Endothelial cell of umbilical vein (primary cell): Measurements from ENCODE around the gene ZER1.

Experiments used
- CTCF ChIP-seq, 2 donors: IDR thresholded peaks; 1 replicate in 1 of 2; 2 replicates in 1 of 2; pipeline ENCODE4 v1.5.1; 2011; ENCODE audit warnings: low read length in 2 of 2, mild to moderate bottlenecking in 2 of 2, moderate library complexity in 2 of 2, control low read depth in 1 of 2, inconsistent platforms in 1 of 2, low read depth in 1 of 2; ENCODE audit not compliant: insufficient read depth in 1 of 2; ENCODE audit errors: extremely low read depth in 1 of 2
- EZH2 ChIP-seq: IDR thresholded peaks from 2 replicates; pipeline ENCODE4 v1.6.1; 2012; ENCODE audit warnings: borderline replicate concordance, low read depth, mild to moderate bottlenecking, moderate library complexity, low read length, inconsistent platforms; ENCODE audit not compliant: severe bottlenecking
- JUN ChIP-seq: IDR thresholded peaks from 2 replicates; pipeline ENCODE4 v1.6.1; 2011; ENCODE audit warnings: borderline replicate concordance, low read depth; ENCODE audit not compliant: insufficient read length, insufficient read depth
- POLR2A ChIP-seq: IDR thresholded peaks from 2 replicates; pipeline ENCODE4 v1.6.1; 2012; ENCODE audit warnings: low read depth, mild to moderate bottlenecking, control low read depth, low read length
- POLR2AphosphoS5 ChIP-seq: IDR thresholded peaks from 2 replicates; pipeline ENCODE4 v1.6.1; 2012; ENCODE audit warnings: low read depth, mild to moderate bottlenecking, control low read depth, low read length, moderate library complexity; ENCODE audit not compliant: insufficient read depth
- TF ChIP-seq, protein P1 (sequence below): IDR thresholded peaks from 2 replicates; pipeline ENCODE4 v1.6.1; 2011; ENCODE audit not compliant: insufficient read depth, insufficient read length

DNA sequence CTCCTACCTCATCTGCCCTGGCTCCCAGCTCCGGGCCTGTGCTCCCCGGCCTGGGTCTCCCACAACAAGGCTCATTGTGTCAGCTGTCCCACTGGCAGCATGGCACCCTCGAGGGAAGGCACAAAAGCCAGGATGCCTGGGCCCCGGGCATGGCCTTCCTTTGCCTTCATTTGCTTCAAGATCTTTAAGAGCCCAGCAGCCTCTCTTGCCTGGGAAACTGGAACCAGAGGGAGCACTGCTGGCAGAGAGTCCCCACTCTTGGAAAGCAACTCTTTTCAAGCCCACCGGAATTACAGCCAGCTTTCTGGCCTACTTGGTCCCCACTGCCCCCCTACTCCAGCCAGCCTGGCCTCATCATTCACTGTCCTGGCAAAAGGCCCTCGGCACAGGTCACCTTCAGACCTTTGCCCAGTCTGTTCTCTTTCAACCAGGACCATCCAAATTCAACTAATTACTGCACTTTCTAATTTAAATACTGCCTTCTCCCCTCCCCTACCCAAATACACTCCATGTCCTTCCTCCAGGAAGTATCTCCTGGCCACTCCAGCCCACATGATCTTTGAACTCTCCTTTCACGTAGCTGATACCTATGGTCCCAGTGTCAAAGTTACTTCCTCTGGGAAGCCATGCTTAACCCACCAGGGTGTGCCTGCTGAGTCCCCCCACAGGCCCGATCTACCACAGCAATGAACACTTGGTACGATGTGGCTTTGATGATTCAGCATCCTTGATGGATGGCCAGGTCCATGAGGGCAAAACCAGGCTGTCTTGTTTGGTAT, 8.9 kb downstream of the ZER1 start:
- TF ChIP-seq POLR2A: no peak
- no peak for TF ChIP-seq CTCF (IDR thresholded peaks at IDR 0.05; ENCODE audit: extremely low read depth in 1 of 2, insufficient read depth in 1 of 2, low read depth in 1 of 2, low read length in 2 of 2)
- no peak for TF ChIP-seq EZH2
- no peak for TF ChIP-seq POLR2AphosphoS5
- no peak for TF ChIP-seq JUN
- TF ChIP-seq, protein P1, sequence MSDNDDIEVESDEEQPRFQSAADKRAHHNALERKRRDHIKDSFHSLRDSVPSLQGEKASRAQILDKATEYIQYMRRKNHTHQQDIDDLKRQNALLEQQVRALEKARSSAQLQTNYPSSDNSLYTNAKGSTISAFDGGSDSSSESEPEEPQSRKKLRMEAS: no peak
